ENCODE measurements around the gene SAP30L.

DNA sequence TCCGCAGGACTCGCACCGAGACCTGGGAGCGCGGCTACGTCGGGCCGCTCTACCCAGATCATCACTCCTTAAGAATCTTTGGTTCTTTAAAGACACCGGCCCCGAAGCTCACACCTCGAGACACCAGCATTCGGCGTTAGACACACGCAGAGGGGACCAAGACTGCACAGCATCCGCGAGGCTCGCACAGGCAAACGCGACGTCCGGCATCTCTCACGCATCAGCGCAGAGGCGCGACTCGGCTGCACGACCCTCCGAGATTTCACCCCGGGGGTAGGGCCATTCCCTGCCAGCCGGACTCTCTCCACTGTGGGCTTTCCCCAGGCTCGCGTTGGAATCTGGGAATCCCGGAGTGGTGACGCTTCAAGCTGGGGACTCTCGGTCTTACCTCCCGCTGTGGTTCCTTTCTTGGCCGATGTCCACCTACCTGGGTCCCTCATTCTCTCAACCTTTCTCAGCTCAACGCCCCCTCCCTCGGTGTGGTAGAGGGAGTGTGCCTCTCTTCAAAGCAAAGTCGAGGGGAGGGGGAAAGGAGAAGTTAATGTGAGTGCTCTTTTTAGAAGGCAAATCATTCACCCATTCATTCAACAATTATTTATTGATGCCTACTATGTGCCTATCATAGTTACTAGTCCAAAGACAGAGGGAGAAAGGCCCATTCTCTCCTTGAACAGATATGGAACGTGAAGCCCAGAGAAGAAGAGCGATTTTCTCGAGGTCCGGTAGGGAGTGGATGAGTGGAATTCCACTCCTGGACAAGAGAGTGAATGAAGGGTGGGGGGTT is 33.6 kb downstream of the SAP30L start:
- TF ChIP-seq POLR2A (IDR thresholded peaks at IDR 0.05; ENCODE audit: low read length): no peak
- no peak for TF ChIP-seq GATA1 (IDR thresholded peaks at IDR 0.05; ENCODE audit: low read depth, low read length)

All from erythroblast (primary cell).